HepG2 (cell line): ENCODE results near the gene NCOA6. TPM values are rescaled to one million over a fixed set of nuclear protein-coding genes. Genes with fewer than 3 reads are reported as not detected.

ENCODE experiments used
- CEBPB ChIP-seq: IDR thresholded peaks from 2 replicates; pipeline ENCODE4 v1.6.1; 2011; ENCODE audit warnings: low read depth, low read length, improper control_type of control experiment, borderline replicate concordance
- GFI1 ChIP-seq: sonication (generic); formaldehyde crosslinking; IDR thresholded peaks from 2 replicates; pipeline ENCODE4 v1.5.0; 2020; ENCODE audit warnings: missing genetic modification reagents, mild to moderate bottlenecking, borderline replicate concordance
- GZF1 ChIP-seq: sonication (generic); formaldehyde crosslinking; IDR thresholded peaks from 2 replicates; pipeline ENCODE4 v1.5.1; 2020; ENCODE audit warnings: mild to moderate bottlenecking, missing genetic modification reagents
- HNRNPH1 ChIP-seq: fragments of 200-400 bp; formaldehyde crosslinking; optimal IDR thresholded peaks from 2 replicates; pipeline ENCODE3; 2017; ENCODE audit warnings: mild to moderate bottlenecking, low read depth, low read length
- KLF11 ChIP-seq: IDR thresholded peaks from 2 replicates; pipeline ENCODE4 v1.6.1; 2016; ENCODE audit warnings: missing compliant biosample characterization
- MTERF4 ChIP-seq: sonication (generic); formaldehyde crosslinking; IDR thresholded peaks from 2 replicates; pipeline ENCODE4 v1.8.0; 2023; ENCODE audit warnings: mild to moderate bottlenecking, missing genetic modification reagents
- NCOA1 ChIP-seq: sonication (generic); formaldehyde crosslinking; IDR thresholded peaks from 2 replicates; pipeline ENCODE4 v1.9.0; 2021; ENCODE audit warnings: missing genetic modification reagents
- NKX3-1 ChIP-seq: sonication (generic); formaldehyde crosslinking; IDR thresholded peaks from 2 replicates; pipeline ENCODE4 v1.5.0; 2020; ENCODE audit warnings: missing genetic modification reagents
- NR2F6 ChIP-seq, 2 experiments: IDR thresholded peaks; 2 replicates each; pipeline ENCODE4 v1.6.1; 2016; ENCODE audit warnings: antibody characterized with exemption in 1 of 2, mild to moderate bottlenecking in 1 of 2
- RORA ChIP-seq: sonication (generic); formaldehyde crosslinking; IDR thresholded peaks from 2 replicates; pipeline ENCODE4 v1.5.0; 2020; ENCODE audit warnings: mild to moderate bottlenecking, missing genetic modification reagents, moderate library complexity
- SIN3B ChIP-seq: fragments of 150-350 bp; IDR thresholded peaks from 2 replicates; pipeline ENCODE4 v1.6.1; 2014; ENCODE audit warnings: low read length
- ZNF709 ChIP-seq: sonication (generic); formaldehyde crosslinking; IDR thresholded peaks from 2 replicates; pipeline ENCODE4 v1.5.0; 2020; ENCODE audit warnings: mild to moderate bottlenecking, missing genetic modification reagents
- ZNF720 ChIP-seq: sonication (generic); formaldehyde crosslinking; IDR thresholded peaks from 2 replicates; pipeline ENCODE4 v1.4.0; 2020; ENCODE audit warnings: missing genetic modification reagents
- ZNF746 ChIP-seq: sonication (generic); formaldehyde crosslinking; IDR thresholded peaks from 2 replicates; pipeline ENCODE4 v1.8.0; 2022; ENCODE audit warnings: mild to moderate bottlenecking, missing genetic modification reagents
- polyA plus RNA-seq, 8 experiments: library from polyadenylated mRNA; depleted of rRNA in 3 of 8; stranded (reverse) in 7 of 8; unstranded in 1 of 8; fragments of >200 nt; fragmentation: Illumina TruSeq in 4 of 8; extraction: Trizol in 4 of 8; gene quantifications; 2 replicates each; pipeline versions ENCODE4 v1.2.1 to v1.2.3, GENCODE V29; 2011 to 2016; ENCODE audit warnings: low read depth in 4 of 8, missing spikeins in 1 of 8, mixed read lengths in 1 of 8; ENCODE audit not compliant: insufficient read depth in 1 of 8
- total RNA-seq, 5 experiments: library from RNA; depleted of rRNA; stranded (reverse); fragments of >200 nt; fragmentation: Illumina TruSeq; extraction: Trizol; gene quantifications; 2 replicates each; pipeline ENCODE4 v1.2.3, GENCODE V29; 2016; ENCODE audit warnings: low read depth in 1 of 5
- TF ChIP-seq, protein P1 (sequence below): sonication (generic); formaldehyde crosslinking; IDR thresholded peaks from 2 replicates; pipeline ENCODE4 v1.4.0; 2020; ENCODE audit warnings: mild to moderate bottlenecking, missing genetic modification reagents
- TF ChIP-seq, protein P2 (sequence below), 2 experiments: fragments of 450-650 bp in 1 of 2; sonication (generic) in 1 of 2; formaldehyde crosslinking; IDR thresholded peaks; 2 replicates each; pipeline versions ENCODE4 v1.5.0 to v1.8.0; 2020 to 2022; ENCODE audit warnings: mild to moderate bottlenecking in 1 of 2, missing genetic modification reagents in 1 of 2
- TF ChIP-seq, protein P3 (sequence below): sonication (generic); formaldehyde crosslinking; IDR thresholded peaks from 2 replicates; pipeline ENCODE4 v1.4.0; 2020; ENCODE audit warnings: missing genetic modification reagents

The NCOA6 gene
- total and polyA plus RNA-seq, 2 of the 13 experiments (the other 11 are each of a cell fraction or from before 2014, with no cell fraction given) = 11.2 to 29.3 TPM

DNA sequence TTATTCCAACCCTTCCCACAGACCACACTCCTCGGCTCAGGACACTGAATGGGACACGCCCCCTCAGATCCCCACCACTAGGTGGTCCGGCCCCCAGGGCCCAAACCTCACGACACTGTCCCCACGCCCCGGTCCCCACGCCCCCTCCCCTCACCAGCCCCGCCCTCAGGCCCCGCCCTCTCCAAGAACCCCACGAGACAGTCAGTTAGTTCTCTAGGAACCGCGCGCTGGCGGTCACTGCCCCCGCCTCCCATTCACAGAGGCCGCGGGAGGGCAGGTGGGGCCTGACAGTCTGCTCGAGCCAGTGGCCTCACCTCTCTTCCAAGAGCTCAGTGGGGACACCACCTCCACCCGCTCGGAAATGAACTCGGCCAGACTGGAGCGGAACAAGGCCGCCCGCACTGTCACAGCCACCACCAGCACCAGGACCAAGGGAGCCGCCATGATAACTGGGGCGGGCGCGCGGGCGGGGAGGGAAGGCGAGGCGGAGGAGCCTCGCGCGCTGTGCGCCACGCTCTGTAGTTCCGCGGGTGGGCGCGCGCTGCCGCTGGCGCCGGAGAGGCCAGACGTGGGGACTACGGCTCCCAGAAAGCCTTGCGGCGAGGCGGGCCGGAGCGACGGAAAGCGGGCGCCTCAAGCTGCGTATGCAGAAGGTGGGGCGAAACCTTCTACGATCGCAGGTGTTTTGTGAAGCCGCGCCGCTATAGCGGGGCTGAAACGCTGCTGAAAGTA, 148.6 kb downstream of the NCOA6 start, which contains the start of gene PIGU (continued):
- TF ChIP-seq GZF1 (CRISPR knock-in tag) = no peak
- no peak for TF ChIP-seq RORA (CRISPR knock-in tag)
- peak; percentile 60; the same call in 1 of the 2 replicates for TF ChIP-seq NKX3-1 (CRISPR knock-in tag)
- TF ChIP-seq, protein P1, sequence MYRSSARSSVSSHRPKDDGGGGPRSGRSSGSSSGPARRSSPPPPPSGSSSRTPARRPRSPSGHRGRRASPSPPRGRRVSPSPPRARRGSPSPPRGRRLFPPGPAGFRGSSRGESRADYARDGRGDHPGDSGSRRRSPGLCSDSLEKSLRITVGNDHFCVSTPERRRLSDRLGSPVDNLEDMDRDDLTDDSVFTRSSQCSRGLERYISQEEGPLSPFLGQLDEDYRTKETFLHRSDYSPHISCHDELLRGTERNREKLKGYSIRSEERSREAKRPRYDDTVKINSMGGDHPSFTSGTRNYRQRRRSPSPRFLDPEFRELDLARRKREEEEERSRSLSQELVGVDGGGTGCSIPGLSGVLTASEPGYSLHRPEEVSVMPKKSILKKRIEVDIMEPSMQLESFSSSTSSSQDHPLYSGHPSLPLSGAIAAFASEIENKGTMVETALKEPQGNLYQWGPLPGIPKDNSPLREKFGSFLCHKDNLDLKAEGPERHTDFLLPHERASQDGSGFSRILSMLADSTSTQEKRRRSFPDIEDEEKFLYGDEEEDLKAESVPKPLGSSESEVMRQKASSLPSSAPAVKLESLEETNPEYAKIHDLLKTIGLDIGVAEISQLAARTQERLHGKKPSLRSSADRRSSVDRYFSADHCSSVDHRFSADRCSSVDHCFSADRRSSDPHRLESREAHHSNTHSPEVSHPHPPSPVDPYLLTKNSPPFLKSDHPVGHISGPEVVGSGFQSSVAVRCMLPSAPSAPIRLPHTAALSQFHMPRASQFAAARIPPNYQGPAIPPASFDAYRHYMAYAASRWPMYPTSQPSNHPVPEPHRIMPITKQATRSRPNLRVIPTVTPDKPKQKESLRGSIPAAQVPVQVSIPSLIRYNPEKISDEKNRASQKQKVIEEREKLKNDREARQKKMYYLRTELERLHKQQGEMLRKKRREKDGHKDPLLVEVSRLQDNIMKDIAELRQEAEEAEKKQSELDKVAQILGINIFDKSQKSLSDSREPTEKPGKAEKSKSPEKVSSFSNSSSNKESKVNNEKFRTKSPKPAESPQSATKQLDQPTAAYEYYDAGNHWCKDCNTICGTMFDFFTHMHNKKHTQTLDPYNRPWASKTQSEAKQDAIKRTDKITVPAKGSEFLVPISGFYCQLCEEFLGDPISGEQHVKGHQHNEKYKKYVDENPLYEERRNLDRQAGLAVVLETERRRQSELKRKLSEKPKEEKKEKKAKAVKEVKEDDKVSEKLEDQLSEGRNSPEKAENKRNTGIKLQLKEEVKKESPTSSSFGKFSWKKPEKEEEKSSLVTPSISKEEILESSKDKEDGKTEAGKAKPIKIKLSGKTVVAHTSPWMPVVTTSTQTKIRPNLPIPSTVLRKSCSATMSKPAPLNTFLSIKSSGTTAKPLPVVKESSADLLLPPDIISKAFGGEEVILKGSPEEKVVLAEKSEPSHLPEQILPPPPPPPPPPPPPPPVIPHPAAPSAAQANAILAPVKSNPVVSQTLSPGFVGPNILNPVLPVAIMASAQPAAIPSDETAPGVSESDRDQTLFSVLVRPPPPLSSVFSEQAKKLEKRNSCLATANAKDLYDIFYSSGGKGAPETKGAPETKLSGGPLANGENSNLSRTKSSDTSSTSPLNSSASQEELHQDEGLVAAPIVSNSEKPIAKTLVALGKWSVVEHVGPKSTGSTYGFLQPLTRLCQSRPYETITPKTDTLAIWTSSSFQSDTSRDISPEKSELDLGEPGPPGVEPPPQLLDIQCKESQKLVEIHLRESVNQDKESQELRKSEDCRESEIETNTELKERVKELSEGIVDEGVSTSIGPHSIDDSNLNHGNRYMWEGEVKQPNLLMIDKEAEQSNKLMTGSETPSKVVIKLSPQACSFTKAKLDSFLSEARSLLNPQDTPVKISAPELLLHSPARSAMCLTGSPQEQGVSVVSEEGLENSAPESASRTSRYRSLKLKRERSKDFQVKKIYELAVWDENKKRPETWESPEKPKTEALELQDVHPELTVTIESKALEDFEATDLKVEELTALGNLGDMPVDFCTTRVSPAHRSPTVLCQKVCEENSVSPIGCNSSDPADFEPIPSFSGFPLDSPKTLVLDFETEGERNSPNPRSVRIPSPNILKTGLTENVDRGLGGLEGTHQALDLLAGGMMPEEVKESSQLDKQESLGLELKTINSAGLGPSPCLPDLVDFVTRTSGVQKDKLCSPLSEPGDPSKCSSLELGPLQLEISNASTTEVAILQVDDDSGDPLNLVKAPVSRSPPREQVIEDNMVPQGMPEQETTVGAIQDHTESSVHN (CRISPR knock-in tag) = no peak
- no peak for TF ChIP-seq NR2F6 (IDR thresholded peaks at IDR 0.05)
- TF ChIP-seq NR2F6 (CRISPR knock-in tag; IDR thresholded peaks at IDR 0.05) = peak; percentile 72; the same call in 1 of the 2 replicates
- TF ChIP-seq, protein P2, sequence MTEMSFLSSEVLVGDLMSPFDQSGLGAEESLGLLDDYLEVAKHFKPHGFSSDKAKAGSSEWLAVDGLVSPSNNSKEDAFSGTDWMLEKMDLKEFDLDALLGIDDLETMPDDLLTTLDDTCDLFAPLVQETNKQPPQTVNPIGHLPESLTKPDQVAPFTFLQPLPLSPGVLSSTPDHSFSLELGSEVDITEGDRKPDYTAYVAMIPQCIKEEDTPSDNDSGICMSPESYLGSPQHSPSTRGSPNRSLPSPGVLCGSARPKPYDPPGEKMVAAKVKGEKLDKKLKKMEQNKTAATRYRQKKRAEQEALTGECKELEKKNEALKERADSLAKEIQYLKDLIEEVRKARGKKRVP (CRISPR knock-in tag; IDR thresholded peaks at IDR 0.05) = peak in 1 of 2 experiments; percentile 77; a peak in 1 of 4 replicates
- no peak; the same call in 1 of the 2 replicates for TF ChIP-seq ZNF720 (CRISPR knock-in tag)
- peak; percentile 60 for TF ChIP-seq SIN3B
- no peak for TF ChIP-seq CEBPB
- no peak for TF ChIP-seq NCOA1 (CRISPR knock-in tag)
- TF ChIP-seq ZNF709 (CRISPR knock-in tag) = peak; percentile 93
- TF ChIP-seq GFI1 (CRISPR knock-in tag) = peak; percentile 83; the same call in 1 of the 2 replicates
- peak; percentile 86; the same call in 1 of the 2 replicates for TF ChIP-seq ZNF746 (CRISPR knock-in tag)
- no peak for TF ChIP-seq HNRNPH1
- TF ChIP-seq KLF11 (CRISPR knock-in tag) = peak; percentile 43
- TF ChIP-seq, protein P3, sequence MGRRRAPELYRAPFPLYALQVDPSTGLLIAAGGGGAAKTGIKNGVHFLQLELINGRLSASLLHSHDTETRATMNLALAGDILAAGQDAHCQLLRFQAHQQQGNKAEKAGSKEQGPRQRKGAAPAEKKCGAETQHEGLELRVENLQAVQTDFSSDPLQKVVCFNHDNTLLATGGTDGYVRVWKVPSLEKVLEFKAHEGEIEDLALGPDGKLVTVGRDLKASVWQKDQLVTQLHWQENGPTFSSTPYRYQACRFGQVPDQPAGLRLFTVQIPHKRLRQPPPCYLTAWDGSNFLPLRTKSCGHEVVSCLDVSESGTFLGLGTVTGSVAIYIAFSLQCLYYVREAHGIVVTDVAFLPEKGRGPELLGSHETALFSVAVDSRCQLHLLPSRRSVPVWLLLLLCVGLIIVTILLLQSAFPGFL = no peak
- peak; percentile 90; the same call in 1 of the 2 replicates for TF ChIP-seq MTERF4 (CRISPR knock-in tag)
